HCT116 (cell line): ENCODE measurements around the gene ATP10B. TPM values are rescaled to one million over a fixed set of nuclear protein-coding genes. Genes with fewer than 3 reads are reported as not detected.

Experiments used
- ATAC-seq: fragments of 200-7000 bp; cut with Tn5 transposase; 2 replicates; pipeline ENCODE4 v1.9.1; 2020; ENCODE audit warnings: mild to moderate bottlenecking, moderate library complexity
- BruUV-seq: library from RNA; stranded (reverse); fragments of 400-500 nt; replicated peaks from 2 replicates; lab custom pipeline; 2021; lab: Mats Ljungman, UMichigan
- CTCF ChIA-PET: fragments of 300-600 bp; sonication (Branson Sonifier 250); formaldehyde crosslinking; loops from one replicate; lab custom pipeline; 2021; ENCODE audit warnings: antibody characterized with exemption; lab: Charles Lee
- POLR2A ChIA-PET: fragments of 300-600, 350-600 bp; sonication (Branson Sonifier 250); formaldehyde crosslinking; loops from one replicate; lab custom pipeline; 2021; ENCODE audit warnings: antibody characterized with exemption; lab: Charles Lee
- RAD21 ChIA-PET, 2 experiments: fragments of 300-600 bp; sonication (Branson Sonifier 250); formaldehyde crosslinking; loops; one replicate each; lab custom pipeline; 2023; ENCODE audit warnings: low total read pairs in 2 of 2; ENCODE audit not compliant: uncharacterized antibody in 2 of 2, unreplicated experiment in 2 of 2, low non-redundant PET in 1 of 2; lab: Charles Lee
- DNase-seq: peaks from one replicate; pipeline ENCODE4 v3.0.0-alpha.2; 2010; ENCODE audit warnings: low read depth, low spot score
- H2AFZ ChIP-seq: fragments of 200-600 bp; shearing (Covaris generic), sonication (generic); 2 replicates; pipeline ENCODE4 v1.6.1; 2017; ENCODE audit warnings: low read depth, mixed run types, mixed read lengths, antibody characterized with exemption, low read length; ENCODE audit not compliant: poor library complexity, severe bottlenecking
- H3K27ac ChIP-seq: 2 replicates; pipeline ENCODE4 v1.5.1; 2012; ENCODE audit warnings: low read depth, low read length
- H3K27me3 ChIP-seq: fragments of 200-600 bp; sonication (generic); 2 replicates; pipeline ENCODE4 v1.6.1; 2016; ENCODE audit warnings: mixed run types, low read length, mixed read lengths; ENCODE audit not compliant: insufficient read depth
- H3K36me3 ChIP-seq, 2 experiments: fragments of 200-500 bp in 1 of 2; fragments of 200-600 bp in 1 of 2; sonication (Bioruptor generic) in 1 of 2; sonication (generic) in 1 of 2; 2 replicates each; pipeline versions ENCODE4 v1.5.1 to v1.6.1; 2014 to 2016; ENCODE audit warnings: low read length in 2 of 2, inconsistent platforms in 1 of 2, mixed read lengths in 1 of 2, mixed run types in 1 of 2; ENCODE audit not compliant: insufficient read depth in 2 of 2, control insufficient read depth in 1 of 2
- H3K4me1 ChIP-seq, 2 experiments: fragments of 200-600 bp in 1 of 2; sonication (generic) in 1 of 2; 2 replicates each; pipeline versions ENCODE4 v1.5.1 to v1.6.1; 2012 to 2017; ENCODE audit warnings: low read length in 2 of 2, inconsistent platforms in 1 of 2, mild to moderate bottlenecking in 1 of 2, mixed read lengths in 1 of 2, mixed run types in 1 of 2, moderate library complexity in 1 of 2; ENCODE audit not compliant: insufficient read depth in 2 of 2, control insufficient read depth in 1 of 2
- H3K4me2 ChIP-seq: fragments of 200-600 bp; sonication (generic); 2 replicates; pipeline ENCODE4 v1.6.1; 2017; ENCODE audit warnings: mixed run types, low read length, mixed read lengths
- H3K4me3 ChIP-seq, 2 experiments: fragments of 200-600 bp in 1 of 2; sonication (generic) in 1 of 2; replicated peaks in 1 of 2; 2 replicates each; pipeline ENCODE4 v1.5.1; 2011 to 2016; ENCODE audit warnings: low read length in 2 of 2, control low read depth in 1 of 2, low read depth in 1 of 2, mild to moderate bottlenecking in 1 of 2, mixed read lengths in 1 of 2, mixed run types in 1 of 2
- H3K79me2 ChIP-seq: fragments of 200-600 bp; sonication (generic); 2 replicates; pipeline ENCODE4 v1.6.1; 2017; ENCODE audit warnings: mild to moderate bottlenecking, mixed run types, low read length, moderate library complexity, mixed read lengths; ENCODE audit not compliant: insufficient read depth
- H3K9ac ChIP-seq: fragments of 200-600 bp; sonication (generic); 2 replicates; pipeline ENCODE4 v1.6.1; 2016; ENCODE audit warnings: low read length, mixed read lengths
- H3K9me2 ChIP-seq: fragments of 200-600 bp; sonication (generic), shearing (Covaris generic); 2 replicates; pipeline ENCODE4 v1.6.1; 2017; ENCODE audit warnings: mixed run types, mild to moderate bottlenecking, moderate library complexity; ENCODE audit not compliant: insufficient read depth
- H3K9me3 ChIP-seq, 2 experiments: fragments of 200-500 bp in 1 of 2; fragments of 200-600 bp in 1 of 2; sonication (Bioruptor generic) in 1 of 2; sonication (generic) in 1 of 2; 2 replicates each; pipeline ENCODE4 v1.6.1; 2014 to 2017; ENCODE audit warnings: low read length in 2 of 2, mixed read lengths in 2 of 2, inconsistent platforms in 1 of 2, low read depth in 1 of 2, mild to moderate bottlenecking in 1 of 2, mixed run types in 1 of 2, moderate library complexity in 1 of 2; ENCODE audit not compliant: control insufficient read depth in 1 of 2, insufficient read depth in 1 of 2
- H4K20me1 ChIP-seq: fragments of 200-600 bp; sonication (generic), shearing (Covaris generic); 2 replicates; pipeline ENCODE4 v1.6.1; 2017; ENCODE audit warnings: mixed run types, mild to moderate bottlenecking, moderate library complexity; ENCODE audit not compliant: insufficient read depth
- CBX3 ChIP-seq: IDR thresholded peaks from 2 replicates; pipeline ENCODE4 v1.6.1; 2012; ENCODE audit warnings: low read depth
- CEBPB ChIP-seq: IDR thresholded peaks from 2 replicates; pipeline ENCODE4 v1.6.1; 2012; ENCODE audit warnings: low read depth
- EGR1 ChIP-seq: IDR thresholded peaks from 2 replicates; pipeline ENCODE4 v1.6.1; 2012; ENCODE audit warnings: low read depth
- ELF1 ChIP-seq: IDR thresholded peaks from 2 replicates; pipeline ENCODE4 v1.6.1; 2012; ENCODE audit warnings: low read depth, borderline replicate concordance
- EZH2 ChIP-seq: fragments of 200-600 bp; sonication (generic); IDR thresholded peaks from 2 replicates; pipeline ENCODE4 v1.6.1; 2017; ENCODE audit warnings: antibody characterized with exemption, mixed run types
- FOSL1 ChIP-seq: IDR thresholded peaks from 2 replicates; pipeline ENCODE4 v1.6.1; 2012; ENCODE audit warnings: low read depth
- SIN3A ChIP-seq: IDR thresholded peaks from 2 replicates; pipeline ENCODE4 v1.6.1; 2012; ENCODE audit warnings: low read depth
- SP1 ChIP-seq: IDR thresholded peaks from 2 replicates; pipeline ENCODE4 v1.6.1; 2012; ENCODE audit warnings: low read depth
- TCF7L2 ChIP-seq: IDR thresholded peaks from 2 replicates; pipeline ENCODE4 v1.7.0; 2011; ENCODE audit warnings: borderline replicate concordance, inconsistent platforms; ENCODE audit not compliant: insufficient read depth, insufficient read length; ENCODE audit errors: extremely low read depth
- ZFX ChIP-seq: fragments of 450-650 bp; IDR thresholded peaks from 2 replicates; pipeline ENCODE4 v1.6.1; 2017
- intact Hi-C: fragments of 100-400 bp; cut with micrococcal nuclease; formaldehyde crosslinking; loops from 2 replicates; pipeline ENCODE4 v1.10.0; 2022
- total RNA-seq: library from RNA; stranded (reverse); gene quantifications from one replicate; pipeline ENCODE4 v1.2.1, GENCODE V29; 2021; ENCODE audit not compliant: unreplicated experiment
- TF ChIP-seq, protein P1 (sequence below): IDR thresholded peaks from 2 replicates; pipeline ENCODE4 v1.6.1; 2012
- TF ChIP-seq, protein P2 (sequence below): IDR thresholded peaks from 2 replicates; pipeline ENCODE4 v1.6.1; 2012; ENCODE audit warnings: low read depth
- TF ChIP-seq, protein P3 (sequence below): IDR thresholded peaks from 2 replicates; pipeline ENCODE4 v1.6.1; 2012
- TF ChIP-seq, protein P4 (sequence below), 3 experiments: fragments of 200-600 bp in 1 of 3; sonication (generic) in 1 of 3; IDR thresholded peaks in 2 of 3; conservative IDR thresholded peaks in 1 of 3; 2 replicates each; pipeline ENCODE4 v1.5.1; 2012 to 2017; ENCODE audit warnings: low read depth in 2 of 3, low read length in 2 of 3, antibody characterized with exemption in 1 of 3, borderline replicate concordance in 1 of 3, control low read depth in 1 of 3, mild to moderate bottlenecking in 1 of 3, mixed read lengths in 1 of 3, mixed run types in 1 of 3, moderate library complexity in 1 of 3; ENCODE audit not compliant: insufficient read depth in 1 of 3
- TF ChIP-seq, protein P5 (sequence below): IDR thresholded peaks from 2 replicates; pipeline ENCODE4 v1.6.1; 2011; ENCODE audit warnings: mild to moderate bottlenecking, low read length, moderate library complexity; ENCODE audit not compliant: insufficient replicate concordance; ENCODE audit errors: extremely low read depth

The ATP10B gene
- total RNA-seq, 1 experiment from 2014 or later = 0.07 TPM

DNA sequence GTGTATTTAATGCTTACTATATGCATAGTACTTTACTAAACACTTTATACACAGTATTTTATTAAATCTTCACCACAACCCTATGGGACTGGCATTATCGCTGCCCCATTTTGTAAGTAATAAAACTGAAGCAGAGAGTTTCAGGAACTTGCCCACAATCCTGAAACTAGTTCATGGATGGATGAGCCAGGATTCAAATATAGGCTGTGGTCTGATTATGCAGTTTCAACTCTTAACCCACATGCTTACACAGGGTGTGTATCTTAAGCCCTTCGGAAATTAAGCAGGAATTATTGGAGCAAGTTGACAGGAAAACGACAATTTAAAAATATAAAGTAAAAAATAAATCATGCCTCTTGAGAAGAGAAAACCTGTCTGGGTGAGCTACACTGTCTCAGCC lies 109.0 kb downstream of the ATP10B start (continued):
- TF ChIP-seq, protein P1, sequence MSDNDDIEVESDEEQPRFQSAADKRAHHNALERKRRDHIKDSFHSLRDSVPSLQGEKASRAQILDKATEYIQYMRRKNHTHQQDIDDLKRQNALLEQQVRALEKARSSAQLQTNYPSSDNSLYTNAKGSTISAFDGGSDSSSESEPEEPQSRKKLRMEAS = no peak
- TF ChIP-seq ELF1 (no peak), EGR1 (no peak), SIN3A (no peak), TCF7L2 (no peak)
- TF ChIP-seq, protein P2, sequence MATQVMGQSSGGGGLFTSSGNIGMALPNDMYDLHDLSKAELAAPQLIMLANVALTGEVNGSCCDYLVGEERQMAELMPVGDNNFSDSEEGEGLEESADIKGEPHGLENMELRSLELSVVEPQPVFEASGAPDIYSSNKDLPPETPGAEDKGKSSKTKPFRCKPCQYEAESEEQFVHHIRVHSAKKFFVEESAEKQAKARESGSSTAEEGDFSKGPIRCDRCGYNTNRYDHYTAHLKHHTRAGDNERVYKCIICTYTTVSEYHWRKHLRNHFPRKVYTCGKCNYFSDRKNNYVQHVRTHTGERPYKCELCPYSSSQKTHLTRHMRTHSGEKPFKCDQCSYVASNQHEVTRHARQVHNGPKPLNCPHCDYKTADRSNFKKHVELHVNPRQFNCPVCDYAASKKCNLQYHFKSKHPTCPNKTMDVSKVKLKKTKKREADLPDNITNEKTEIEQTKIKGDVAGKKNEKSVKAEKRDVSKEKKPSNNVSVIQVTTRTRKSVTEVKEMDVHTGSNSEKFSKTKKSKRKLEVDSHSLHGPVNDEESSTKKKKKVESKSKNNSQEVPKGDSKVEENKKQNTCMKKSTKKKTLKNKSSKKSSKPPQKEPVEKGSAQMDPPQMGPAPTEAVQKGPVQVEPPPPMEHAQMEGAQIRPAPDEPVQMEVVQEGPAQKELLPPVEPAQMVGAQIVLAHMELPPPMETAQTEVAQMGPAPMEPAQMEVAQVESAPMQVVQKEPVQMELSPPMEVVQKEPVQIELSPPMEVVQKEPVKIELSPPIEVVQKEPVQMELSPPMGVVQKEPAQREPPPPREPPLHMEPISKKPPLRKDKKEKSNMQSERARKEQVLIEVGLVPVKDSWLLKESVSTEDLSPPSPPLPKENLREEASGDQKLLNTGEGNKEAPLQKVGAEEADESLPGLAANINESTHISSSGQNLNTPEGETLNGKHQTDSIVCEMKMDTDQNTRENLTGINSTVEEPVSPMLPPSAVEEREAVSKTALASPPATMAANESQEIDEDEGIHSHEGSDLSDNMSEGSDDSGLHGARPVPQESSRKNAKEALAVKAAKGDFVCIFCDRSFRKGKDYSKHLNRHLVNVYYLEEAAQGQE = no peak

DNA sequence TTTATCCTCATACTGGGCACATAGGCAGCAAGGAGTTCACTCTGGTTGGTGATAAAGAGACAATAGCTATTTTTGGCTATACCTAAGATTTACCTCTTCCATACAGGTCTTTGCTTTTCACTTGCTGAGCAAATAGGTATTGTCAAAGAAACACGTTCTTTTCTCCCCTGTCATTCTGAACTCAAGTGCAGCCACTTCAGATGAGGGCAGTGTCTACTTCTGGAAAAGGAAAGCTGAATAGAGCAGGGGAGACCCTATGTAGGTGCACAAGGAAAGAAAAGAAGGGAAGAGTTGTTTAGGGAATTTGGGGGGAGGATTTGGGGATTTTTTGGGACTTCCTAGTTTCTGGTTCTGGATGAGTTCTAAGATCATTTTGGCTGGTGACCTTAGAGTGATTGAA lies 109.6 kb downstream of the ATP10B start:
- H3K9ac ChIP-seq = no peak overlapping the region
- H3K79me2 ChIP-seq = no peaks in the 10 kb centered on the region
- ChIA-PET CTCF (no interaction called here), RAD21 (no interaction called here), POLR2A (no interaction called here)
- intact Hi-C loops = no loop called here
- no peaks in the 10 kb centered on the region for H4K20me1 ChIP-seq
- no peaks in the 10 kb centered on the region for H3K27me3 ChIP-seq
- H3K4me2 ChIP-seq = no peak overlapping the region
- no peak overlapping the region for H3K27ac ChIP-seq
- TF ChIP-seq ZFX (no peak), FOSL1 (no peak), EZH2 (no peak), SP1 (no peak), CEBPB (no peak), ELF1 (no peak), EGR1 (no peak), CBX3 (no peak)
- TF ChIP-seq, protein P3, sequence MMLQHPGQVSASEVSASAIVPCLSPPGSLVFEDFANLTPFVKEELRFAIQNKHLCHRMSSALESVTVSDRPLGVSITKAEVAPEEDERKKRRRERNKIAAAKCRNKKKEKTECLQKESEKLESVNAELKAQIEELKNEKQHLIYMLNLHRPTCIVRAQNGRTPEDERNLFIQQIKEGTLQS = no peak
- TF ChIP-seq, protein P4, sequence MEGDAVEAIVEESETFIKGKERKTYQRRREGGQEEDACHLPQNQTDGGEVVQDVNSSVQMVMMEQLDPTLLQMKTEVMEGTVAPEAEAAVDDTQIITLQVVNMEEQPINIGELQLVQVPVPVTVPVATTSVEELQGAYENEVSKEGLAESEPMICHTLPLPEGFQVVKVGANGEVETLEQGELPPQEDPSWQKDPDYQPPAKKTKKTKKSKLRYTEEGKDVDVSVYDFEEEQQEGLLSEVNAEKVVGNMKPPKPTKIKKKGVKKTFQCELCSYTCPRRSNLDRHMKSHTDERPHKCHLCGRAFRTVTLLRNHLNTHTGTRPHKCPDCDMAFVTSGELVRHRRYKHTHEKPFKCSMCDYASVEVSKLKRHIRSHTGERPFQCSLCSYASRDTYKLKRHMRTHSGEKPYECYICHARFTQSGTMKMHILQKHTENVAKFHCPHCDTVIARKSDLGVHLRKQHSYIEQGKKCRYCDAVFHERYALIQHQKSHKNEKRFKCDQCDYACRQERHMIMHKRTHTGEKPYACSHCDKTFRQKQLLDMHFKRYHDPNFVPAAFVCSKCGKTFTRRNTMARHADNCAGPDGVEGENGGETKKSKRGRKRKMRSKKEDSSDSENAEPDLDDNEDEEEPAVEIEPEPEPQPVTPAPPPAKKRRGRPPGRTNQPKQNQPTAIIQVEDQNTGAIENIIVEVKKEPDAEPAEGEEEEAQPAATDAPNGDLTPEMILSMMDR (IDR thresholded peaks at IDR 0.05 in 2 of 3, conservative IDR thresholded peaks at IDR 0.05 in 1 of 3; ENCODE audit: borderline replicate concordance in 1 of 3, insufficient read depth in 1 of 3, low read depth in 2 of 3, low read length in 2 of 3) = no peak
- TF ChIP-seq, protein P5, sequence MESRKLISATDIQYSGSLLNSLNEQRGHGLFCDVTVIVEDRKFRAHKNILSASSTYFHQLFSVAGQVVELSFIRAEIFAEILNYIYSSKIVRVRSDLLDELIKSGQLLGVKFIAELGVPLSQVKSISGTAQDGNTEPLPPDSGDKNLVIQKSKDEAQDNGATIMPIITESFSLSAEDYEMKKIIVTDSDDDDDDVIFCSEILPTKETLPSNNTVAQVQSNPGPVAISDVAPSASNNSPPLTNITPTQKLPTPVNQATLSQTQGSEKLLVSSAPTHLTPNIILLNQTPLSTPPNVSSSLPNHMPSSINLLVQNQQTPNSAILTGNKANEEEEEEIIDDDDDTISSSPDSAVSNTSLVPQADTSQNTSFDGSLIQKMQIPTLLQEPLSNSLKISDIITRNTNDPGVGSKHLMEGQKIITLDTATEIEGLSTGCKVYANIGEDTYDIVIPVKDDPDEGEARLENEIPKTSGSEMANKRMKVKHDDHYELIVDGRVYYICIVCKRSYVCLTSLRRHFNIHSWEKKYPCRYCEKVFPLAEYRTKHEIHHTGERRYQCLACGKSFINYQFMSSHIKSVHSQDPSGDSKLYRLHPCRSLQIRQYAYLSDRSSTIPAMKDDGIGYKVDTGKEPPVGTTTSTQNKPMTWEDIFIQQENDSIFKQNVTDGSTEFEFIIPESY = no peak
- ATAC-seq (no peak), DNase-seq (no peak)
- BruUV-seq = no TSS peak
- no peaks in the 10 kb centered on the region for H3K4me1 ChIP-seq
- no peak overlapping the region for H3K4me3 ChIP-seq
- no peaks in the 10 kb centered on the region for H3K36me3 ChIP-seq
- H3K9me2 ChIP-seq = no peaks in the 10 kb centered on the region
- no peaks in the 10 kb centered on the region for H3K9me3 ChIP-seq
- no peak overlapping the region for H2AFZ ChIP-seq
